ENCODE results near the gene ITGAV.

ITGAV gene

GRCh38 chr2:186572705-186573104 lies 17.2 kb upstream of the ITGAV start:
- no peak overlapping the region for H3K4me3 ChIP-seq (ENCODE audit: low read depth, low read length)
- TF ChIP-seq CTCF (IDR thresholded peaks at IDR 0.05; ENCODE audit: low read depth, low read length, missing control alignments): no peak
- no peak for DNase-seq (ENCODE audit: low read depth)

- H3K4me3 ChIP-seq (ENCODE audit: low read depth, low read length): no peak overlapping the region
- TF ChIP-seq CTCF (IDR thresholded peaks at IDR 0.05; ENCODE audit: low read depth, low read length, missing control alignments): no peak
- DNase-seq (ENCODE audit: low read depth): no peak
Observed at GRCh38 chr2:186573531-186573930, 16.3 kb upstream of the ITGAV start.

- no peak for TF ChIP-seq CTCF (IDR thresholded peaks at IDR 0.05; ENCODE audit: low read depth, low read length, missing control alignments)
- DNase-seq (ENCODE audit: low read depth): no peak
- H3K4me3 ChIP-seq (ENCODE audit: low read depth, low read length): no peak overlapping the region
Observed at GRCh38 chr2:186575302-186575701, 14.6 kb upstream of the ITGAV start.

GRCh38 chr2:186575856-186576255 lies 14.0 kb upstream of the ITGAV start:
- no peak for DNase-seq (ENCODE audit: low read depth)
- no peak for TF ChIP-seq CTCF (IDR thresholded peaks at IDR 0.05; ENCODE audit: low read depth, low read length, missing control alignments)
- H3K4me3 ChIP-seq (ENCODE audit: low read depth, low read length): no peak overlapping the region

GRCh38 chr2:186576614-186577013 lies 13.2 kb upstream of the ITGAV start:
- no peak overlapping the region for H3K4me3 ChIP-seq (ENCODE audit: low read depth, low read length)
- no peak for TF ChIP-seq CTCF (IDR thresholded peaks at IDR 0.05; ENCODE audit: low read depth, low read length, missing control alignments)
- no peak for DNase-seq (ENCODE audit: low read depth)

GRCh38 chr2:186582698-186583097 lies 7.2 kb upstream of the ITGAV start:
- TF ChIP-seq CTCF (IDR thresholded peaks at IDR 0.05; ENCODE audit: low read depth, low read length, missing control alignments): no peak
- no peak for DNase-seq (ENCODE audit: low read depth)
- no peak overlapping the region for H3K4me3 ChIP-seq (ENCODE audit: low read depth, low read length)

- DNase-seq (ENCODE audit: low read depth): no peak
- TF ChIP-seq CTCF (IDR thresholded peaks at IDR 0.05; ENCODE audit: low read depth, low read length, missing control alignments): no peak
- H3K4me3 ChIP-seq (ENCODE audit: low read depth, low read length): no peak overlapping the region
Observed at GRCh38 chr2:186584053-186584452, 5.8 kb upstream of the ITGAV start.
